H9 (cell line): ENCODE measurements around the gene RNGTT. TPM values are rescaled to one million over a fixed set of nuclear protein-coding genes. Genes with fewer than 3 reads are reported as not detected.
A peak's percentile ranks its signal among the peaks of the same experiment; 100 is the strongest.

Source experiments
- DNase-seq: peaks from one replicate; pipeline ENCODE4 v3.0.0-alpha.2; 2017
- H2AFZ ChIP-seq: one replicate; pipeline ENCODE4 v1.6.1; 2013; ENCODE audit warnings: mild to moderate bottlenecking, low read length, control low read depth, moderate library complexity
- H2AK5ac ChIP-seq: 2 replicates; pipeline ENCODE4 v1.6.1; 2013; ENCODE audit warnings: low read length, control low read depth, mixed read lengths; ENCODE audit not compliant: insufficient read length
- H2BK120ac ChIP-seq: one replicate; pipeline ENCODE4 v1.6.1; 2013; ENCODE audit warnings: low read depth, mild to moderate bottlenecking, low read length, control low read depth, inconsistent platforms; ENCODE audit not compliant: poor library complexity, severe bottlenecking
- H2BK12ac ChIP-seq: 2 replicates; pipeline ENCODE4 v1.6.1; 2013; ENCODE audit warnings: low read length, control low read depth, mixed read lengths, low read depth; ENCODE audit not compliant: insufficient read length
- H2BK15ac ChIP-seq: 2 replicates; pipeline ENCODE4 v1.6.1; 2013; ENCODE audit warnings: low read depth, low read length, control low read depth
- H2BK20ac ChIP-seq: one replicate; pipeline ENCODE4 v1.6.1; 2013; ENCODE audit warnings: low read depth, mild to moderate bottlenecking, low read length, control low read depth, inconsistent platforms; ENCODE audit not compliant: poor library complexity, severe bottlenecking
- H2BK5ac ChIP-seq: 2 replicates; pipeline ENCODE4 v1.6.1; 2013; ENCODE audit warnings: low read length, control low read depth, mixed read lengths; ENCODE audit not compliant: insufficient read length
- H3K14ac ChIP-seq: 2 replicates; pipeline ENCODE4 v1.6.1; 2013; ENCODE audit warnings: low read length, control low read depth; ENCODE audit not compliant: insufficient read depth
- H3K18ac ChIP-seq: 2 replicates; pipeline ENCODE4 v1.6.1; 2013; ENCODE audit warnings: low read depth, mild to moderate bottlenecking, mixed read lengths, low read length, control low read depth; ENCODE audit not compliant: insufficient read length
- H3K23ac ChIP-seq: 2 replicates; pipeline ENCODE4 v1.6.1; 2013; ENCODE audit warnings: low read length, control low read depth, mixed read lengths, low read depth; ENCODE audit not compliant: insufficient read length
- H3K23me2 ChIP-seq: 2 replicates; pipeline ENCODE4 v1.6.1; 2013; ENCODE audit warnings: low read depth, mild to moderate bottlenecking, mixed read lengths, low read length, control low read depth; ENCODE audit not compliant: insufficient read length, poor library complexity, severe bottlenecking
- H3K27ac ChIP-seq: 2 replicates; pipeline ENCODE4 v1.5.1; 2013; ENCODE audit warnings: low read length, control low read depth, mixed read lengths, low read depth; ENCODE audit not compliant: insufficient read length
- H3K27me3 ChIP-seq: 2 replicates; pipeline ENCODE4 v1.6.1; 2013; ENCODE audit warnings: low read length, control low read depth, inconsistent platforms; ENCODE audit not compliant: insufficient read depth
- H3K4ac ChIP-seq: 2 replicates; pipeline ENCODE4 v1.6.1; 2013; ENCODE audit warnings: low read depth, mild to moderate bottlenecking, control low read depth, inconsistent platforms, low read length, moderate library complexity
- H3K4me1 ChIP-seq: 2 replicates; pipeline ENCODE4 v1.6.1; 2013; ENCODE audit warnings: low read length, control low read depth, inconsistent platforms; ENCODE audit not compliant: insufficient read depth
- H3K4me2 ChIP-seq: 2 replicates; pipeline ENCODE4 v1.6.1; 2013; ENCODE audit warnings: low read length, control low read depth, mixed read lengths; ENCODE audit not compliant: insufficient read length, insufficient read depth
- H3K56ac ChIP-seq: 2 replicates; pipeline ENCODE4 v1.6.1; 2013; ENCODE audit warnings: low read depth, mild to moderate bottlenecking, mixed read lengths, low read length, control low read depth; ENCODE audit not compliant: insufficient read length
- H3K79me1 ChIP-seq: 2 replicates; pipeline ENCODE4 v1.6.1; 2013; ENCODE audit warnings: low read depth, mild to moderate bottlenecking, moderate library complexity, low read length, control low read depth, inconsistent platforms; ENCODE audit not compliant: insufficient read depth, poor library complexity, severe bottlenecking
- H3K79me2 ChIP-seq: 2 replicates; pipeline ENCODE4 v1.6.1; 2013; ENCODE audit warnings: low read length, control low read depth, inconsistent platforms; ENCODE audit not compliant: insufficient read depth
- H3K9ac ChIP-seq: 2 replicates; pipeline ENCODE4 v1.6.1; 2013; ENCODE audit warnings: low read length, control low read depth, mixed read lengths; ENCODE audit not compliant: insufficient read length; ENCODE audit errors: extremely low read depth
- H3K9me3 ChIP-seq: one replicate; pipeline ENCODE4 v1.6.1; 2013; ENCODE audit warnings: low read depth, low read length, inconsistent platforms; ENCODE audit not compliant: control insufficient read depth
- H3T11ph ChIP-seq: one replicate; pipeline ENCODE4 v1.6.1; 2013; ENCODE audit warnings: mild to moderate bottlenecking, low read length, control low read depth, inconsistent platforms
- H4K20me1 ChIP-seq: one replicate; pipeline ENCODE4 v1.6.1; 2013; ENCODE audit not compliant: control insufficient read depth, insufficient read length, insufficient read depth
- H4K5ac ChIP-seq: 2 replicates; pipeline ENCODE4 v1.6.1; 2013; ENCODE audit warnings: low read depth, mild to moderate bottlenecking, mixed read lengths, low read length, control low read depth; ENCODE audit not compliant: insufficient read length
- H4K8ac ChIP-seq: replicated peaks from 2 replicates; pipeline ENCODE4 v1.6.1; 2013; ENCODE audit warnings: low read length, control low read depth, mixed read lengths, low read depth; ENCODE audit not compliant: insufficient read length
- H4K91ac ChIP-seq: 2 replicates; pipeline ENCODE4 v1.6.1; 2013; ENCODE audit warnings: low read depth, mild to moderate bottlenecking, moderate library complexity, mixed read lengths, low read length, control low read depth; ENCODE audit not compliant: insufficient read length
- H3K27ac Mint-ChIP-seq, 3 experiments: 2 replicates in 2 of 3; 3 replicates in 1 of 3; pipeline ENCODE4 v1.8.0; 2020 to 2021; ENCODE audit warnings: mixed read lengths in 3 of 3, mild to moderate bottlenecking in 1 of 3, moderate library complexity in 1 of 3
- H3K27me3 Mint-ChIP-seq: 2 replicates; pipeline ENCODE4 v1.8.0; 2021; ENCODE audit warnings: low read depth, mild to moderate bottlenecking, moderate library complexity, mixed read lengths
- H3K36me3 Mint-ChIP-seq, 3 experiments: 2 replicates in 2 of 3; 3 replicates in 1 of 3; pipeline ENCODE4 v1.8.0; 2020 to 2021; ENCODE audit warnings: low read depth in 3 of 3, mixed read lengths in 3 of 3; ENCODE audit not compliant: insufficient read depth in 1 of 3
- H3K4me1 Mint-ChIP-seq, 2 experiments: 2 replicates each; pipeline ENCODE4 v1.8.0; 2020; ENCODE audit warnings: mixed read lengths in 2 of 2
- H3K4me3 Mint-ChIP-seq, 2 experiments: 2 replicates in 1 of 2; 3 replicates in 1 of 2; pipeline ENCODE4 v1.8.0; 2020 to 2021; ENCODE audit warnings: mild to moderate bottlenecking in 2 of 2, mixed read lengths in 2 of 2, moderate library complexity in 1 of 2
- H3K9me3 Mint-ChIP-seq, 2 experiments: 2 replicates in 1 of 2; 3 replicates in 1 of 2; pipeline ENCODE4 v1.8.0; 2020; ENCODE audit warnings: mild to moderate bottlenecking in 2 of 2, mixed read lengths in 2 of 2, moderate library complexity in 1 of 2
- WGBS: extraction: QIAGEN DNeasy Blood & Tissue Kit; methylation state at CpG from one replicate; pipeline ENCODE4 v1.1.7; 2013; ENCODE audit warnings: missing lambda C conversion rate, low lambda C conversion rate, mixed read lengths; ENCODE audit not compliant: insufficient read length; ENCODE audit errors: extremely low coverage; 5-methylcytosine and 5-hydroxymethylcytosine counted together
- total RNA-seq: library from RNA; stranded (reverse); gene quantifications from 2 replicates; pipeline ENCODE4 v1.2.1, GENCODE V29; 2021
- TF ChIP-seq, protein P1 (sequence below): fragments of 200-600 bp; sonication (generic); conservative IDR thresholded peaks from 3 replicates; pipeline ENCODE4 v1.8.0; 2021; ENCODE audit warnings: antibody characterized with exemption, mild to moderate bottlenecking

The RNGTT gene
- total RNA-seq, 1 experiment from 2014 or later = 20.5 TPM

- no peak overlapping the region for H2BK15ac ChIP-seq
- no peak overlapping the region for H3K4me2 ChIP-seq
- H4K5ac ChIP-seq = no peak overlapping the region
- H3K4me3 Mint-ChIP-seq = peak overlapping the region; percentile 8 to 71; a peak in 2 of 5 replicates
- H3K9ac ChIP-seq = no peak overlapping the region
- H3K27me3 Mint-ChIP-seq = peaks cover 24% of the 10 kb centered on the region
- peaks cover 23 to 32% of the 10 kb centered on the region in 2 experiments for H3K4me1 Mint-ChIP-seq
- H3K14ac ChIP-seq = no peak overlapping the region
- H3K9me3 Mint-ChIP-seq = peaks cover 0 to 15% of the 10 kb centered on the region in 2 experiments; a peak in 3 of 5 replicates
- no peak overlapping the region for H3K23ac ChIP-seq
- H3K18ac ChIP-seq = no peak overlapping the region
- H3K56ac ChIP-seq = no peak overlapping the region
- no peak overlapping the region for H2BK12ac ChIP-seq
- H3K36me3 Mint-ChIP-seq = peaks cover 2 to 16% (median 8%) of the 10 kb centered on the region in 3 experiments; a peak in 5 of 7 replicates
- H3K23me2 ChIP-seq = peaks cover 4% of the 10 kb centered on the region
- no peaks in the 10 kb centered on the region for H4K20me1 ChIP-seq
- H3K27me3 ChIP-seq = no peaks in the 10 kb centered on the region; the same call in 1 of the 2 replicates
- no peaks in the 10 kb centered on the region for H3K9me3 ChIP-seq
- no peak overlapping the region for H2BK120ac ChIP-seq
- no CpG with 5 or more reads among the region's 2 CpGs for WGBS
- TF ChIP-seq, protein P1, sequence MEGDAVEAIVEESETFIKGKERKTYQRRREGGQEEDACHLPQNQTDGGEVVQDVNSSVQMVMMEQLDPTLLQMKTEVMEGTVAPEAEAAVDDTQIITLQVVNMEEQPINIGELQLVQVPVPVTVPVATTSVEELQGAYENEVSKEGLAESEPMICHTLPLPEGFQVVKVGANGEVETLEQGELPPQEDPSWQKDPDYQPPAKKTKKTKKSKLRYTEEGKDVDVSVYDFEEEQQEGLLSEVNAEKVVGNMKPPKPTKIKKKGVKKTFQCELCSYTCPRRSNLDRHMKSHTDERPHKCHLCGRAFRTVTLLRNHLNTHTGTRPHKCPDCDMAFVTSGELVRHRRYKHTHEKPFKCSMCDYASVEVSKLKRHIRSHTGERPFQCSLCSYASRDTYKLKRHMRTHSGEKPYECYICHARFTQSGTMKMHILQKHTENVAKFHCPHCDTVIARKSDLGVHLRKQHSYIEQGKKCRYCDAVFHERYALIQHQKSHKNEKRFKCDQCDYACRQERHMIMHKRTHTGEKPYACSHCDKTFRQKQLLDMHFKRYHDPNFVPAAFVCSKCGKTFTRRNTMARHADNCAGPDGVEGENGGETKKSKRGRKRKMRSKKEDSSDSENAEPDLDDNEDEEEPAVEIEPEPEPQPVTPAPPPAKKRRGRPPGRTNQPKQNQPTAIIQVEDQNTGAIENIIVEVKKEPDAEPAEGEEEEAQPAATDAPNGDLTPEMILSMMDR = no peak
- H2BK5ac ChIP-seq = no peak overlapping the region
- no peak overlapping the region for H3T11ph ChIP-seq
- no peak overlapping the region for H4K91ac ChIP-seq
- no peak overlapping the region for H3K4ac ChIP-seq
- H3K79me2 ChIP-seq = peaks cover 5% of the 10 kb centered on the region; the same call in 1 of the 2 replicates
- no peak overlapping the region for H4K8ac ChIP-seq
- no peak overlapping the region for H3K27ac ChIP-seq
- peak overlapping the region; percentile 10 to 68 (median 57); a peak in 4 of 7 replicates for H3K27ac Mint-ChIP-seq
- no peak overlapping the region for H2BK20ac ChIP-seq
- H3K79me1 ChIP-seq = no peaks in the 10 kb centered on the region
- peaks cover 2% of the 10 kb centered on the region; the same call in 1 of the 2 replicates for H3K4me1 ChIP-seq
- peak; percentile 63 for DNase-seq
- H2AK5ac ChIP-seq = no peak overlapping the region
- H2AFZ ChIP-seq = peak overlapping the region; percentile 52
These were observed 2.3 kb upstream of the RNGTT start for GRCh38 chr6:88965691-88966090.
